ENCODE measurements around the gene PHAF1.

PHAF1 gene

GRCh38 chr16:67194260-67194659 is 84.5 kb downstream of the PHAF1 start:
- in situ Hi-C loops (cut with HindIII; ENCODE audit: low sequenced_read_pairs), result no loop called here
- no peak for DNase-seq (ENCODE audit: low read depth)
- no peak overlapping the region for H3K4me3 ChIP-seq (ENCODE audit: low read depth, low read length)
- no peak for TF ChIP-seq CTCF (IDR thresholded peaks at IDR 0.05; ENCODE audit: low read depth, low read length, missing control alignments)

- no peak for DNase-seq (ENCODE audit: low read depth)
- no peak overlapping the region for H3K4me3 ChIP-seq (ENCODE audit: low read depth, low read length)
- TF ChIP-seq CTCF (IDR thresholded peaks at IDR 0.05; ENCODE audit: low read depth, low read length, missing control alignments), result no peak
- in situ Hi-C loops (cut with HindIII; ENCODE audit: low sequenced_read_pairs), result no loop called here
Measured at GRCh38 chr16:67195676-67196075, 85.9 kb downstream of the PHAF1 start.

GRCh38 chr16:67196881-67197280 is 87.1 kb downstream of the PHAF1 start:
- no peak overlapping the region for H3K4me3 ChIP-seq (ENCODE audit: low read depth, low read length)
- TF ChIP-seq CTCF (IDR thresholded peaks at IDR 0.05; ENCODE audit: low read depth, low read length, missing control alignments), result no peak
- DNase-seq (ENCODE audit: low read depth), result no peak
- in situ Hi-C loops (cut with HindIII; ENCODE audit: low sequenced_read_pairs), result no loop called here

DNA sequence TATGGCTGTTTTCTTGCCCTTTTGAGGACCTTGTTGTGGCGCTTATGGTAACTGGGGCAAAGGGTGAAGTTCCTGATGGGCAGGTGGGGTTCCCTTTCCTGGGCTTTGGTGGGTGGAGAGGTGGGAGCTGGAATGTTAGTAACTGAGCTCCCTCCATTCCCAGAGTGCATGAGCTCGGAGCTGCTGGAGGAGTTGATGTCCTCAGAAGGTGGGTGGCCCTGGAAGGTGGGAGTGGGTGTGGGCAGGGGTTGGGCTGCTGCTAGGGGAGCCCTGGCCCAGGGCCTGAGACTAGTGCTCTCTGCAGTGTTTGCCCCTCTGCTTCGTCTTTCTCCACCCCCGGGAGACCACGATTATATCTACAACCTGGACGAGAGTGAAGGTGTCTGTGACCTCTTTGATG is 88.0 kb downstream of the PHAF1 start:
- in situ Hi-C loops (cut with HindIII; ENCODE audit: low sequenced_read_pairs), result no loop called here
- no peak for TF ChIP-seq CTCF (IDR thresholded peaks at IDR 0.05; ENCODE audit: low read depth, low read length, missing control alignments)
- H3K4me3 ChIP-seq (ENCODE audit: low read depth, low read length), result no peak overlapping the region
- DNase-seq (ENCODE audit: low read depth), result no peak

Data from astrocyte of the cerebellum (primary cell).